SU-DHL-6 (cell line): Measurements from ENCODE around the gene LHFPL4.

Experiments used
- EZH2phosphoT487 ChIP-seq: fragments of 200-600 bp; sonication (generic), shearing (Covaris generic); conservative IDR thresholded peaks from 2 replicates; pipeline ENCODE4 v1.6.1; 2018; ENCODE audit warnings: mild to moderate bottlenecking, antibody characterized with exemption, low read length, moderate library complexity, mixed read lengths
- TF ChIP-seq, protein P1 (sequence below): fragments of 200-600 bp; sonication (generic); IDR thresholded peaks from one replicate; pipeline ENCODE4 v1.5.1; 2017; ENCODE audit warnings: antibody characterized with exemption, mild to moderate bottlenecking, low read length, moderate library complexity; ENCODE audit not compliant: insufficient read depth, poor library complexity, severe bottlenecking

DNA sequence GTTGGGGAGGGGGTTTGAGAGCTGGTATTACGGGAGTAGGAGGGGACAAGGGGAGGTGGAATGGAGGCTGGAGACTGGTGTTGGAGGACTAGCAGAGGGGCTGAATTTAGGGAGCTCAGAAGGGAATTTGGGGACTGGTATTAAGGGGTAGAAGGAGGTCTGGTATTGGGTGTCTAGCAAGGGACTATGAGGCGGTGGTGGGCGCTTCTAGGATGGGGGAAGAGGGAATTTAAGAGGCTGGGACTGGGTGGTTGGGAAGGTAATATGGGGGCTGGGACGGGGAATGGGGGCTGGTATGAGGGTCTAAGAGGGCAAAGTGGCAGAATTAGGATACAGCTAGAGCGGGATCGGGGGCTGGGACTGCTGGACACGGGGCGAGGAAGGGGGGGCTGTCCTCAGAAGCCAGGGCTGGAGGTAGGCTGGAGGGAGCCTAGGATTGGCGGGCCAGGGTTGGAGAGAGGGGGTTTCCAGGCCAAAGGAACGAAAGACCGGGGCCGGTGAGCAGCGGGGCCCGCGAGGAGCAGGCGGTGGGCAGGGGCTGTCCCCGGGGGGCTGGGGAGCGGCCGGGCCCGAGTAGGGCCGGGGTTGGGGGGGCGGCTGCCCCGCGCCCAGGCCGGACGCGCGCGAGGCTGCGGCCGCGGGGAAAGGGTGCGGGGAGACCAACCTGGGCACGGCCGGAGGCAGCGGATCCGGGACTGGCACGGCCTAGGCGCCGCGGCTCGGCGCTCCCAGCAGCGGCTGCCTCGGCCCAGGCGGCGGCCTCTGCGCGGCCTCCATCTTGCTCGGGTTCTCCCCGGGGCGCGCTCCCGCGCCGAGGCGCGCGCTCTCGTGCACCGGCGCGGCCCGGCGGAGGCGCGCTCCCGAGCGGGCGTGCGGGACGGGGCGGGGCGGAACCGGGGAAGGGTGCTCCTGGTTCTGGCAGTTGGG lies at the start of gene LHFPL4:
- TF ChIP-seq, protein P1, sequence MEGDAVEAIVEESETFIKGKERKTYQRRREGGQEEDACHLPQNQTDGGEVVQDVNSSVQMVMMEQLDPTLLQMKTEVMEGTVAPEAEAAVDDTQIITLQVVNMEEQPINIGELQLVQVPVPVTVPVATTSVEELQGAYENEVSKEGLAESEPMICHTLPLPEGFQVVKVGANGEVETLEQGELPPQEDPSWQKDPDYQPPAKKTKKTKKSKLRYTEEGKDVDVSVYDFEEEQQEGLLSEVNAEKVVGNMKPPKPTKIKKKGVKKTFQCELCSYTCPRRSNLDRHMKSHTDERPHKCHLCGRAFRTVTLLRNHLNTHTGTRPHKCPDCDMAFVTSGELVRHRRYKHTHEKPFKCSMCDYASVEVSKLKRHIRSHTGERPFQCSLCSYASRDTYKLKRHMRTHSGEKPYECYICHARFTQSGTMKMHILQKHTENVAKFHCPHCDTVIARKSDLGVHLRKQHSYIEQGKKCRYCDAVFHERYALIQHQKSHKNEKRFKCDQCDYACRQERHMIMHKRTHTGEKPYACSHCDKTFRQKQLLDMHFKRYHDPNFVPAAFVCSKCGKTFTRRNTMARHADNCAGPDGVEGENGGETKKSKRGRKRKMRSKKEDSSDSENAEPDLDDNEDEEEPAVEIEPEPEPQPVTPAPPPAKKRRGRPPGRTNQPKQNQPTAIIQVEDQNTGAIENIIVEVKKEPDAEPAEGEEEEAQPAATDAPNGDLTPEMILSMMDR, result no peak
- no peak for TF ChIP-seq EZH2phosphoT487
